ENCODE results near the gene OR2B6.

DNA sequence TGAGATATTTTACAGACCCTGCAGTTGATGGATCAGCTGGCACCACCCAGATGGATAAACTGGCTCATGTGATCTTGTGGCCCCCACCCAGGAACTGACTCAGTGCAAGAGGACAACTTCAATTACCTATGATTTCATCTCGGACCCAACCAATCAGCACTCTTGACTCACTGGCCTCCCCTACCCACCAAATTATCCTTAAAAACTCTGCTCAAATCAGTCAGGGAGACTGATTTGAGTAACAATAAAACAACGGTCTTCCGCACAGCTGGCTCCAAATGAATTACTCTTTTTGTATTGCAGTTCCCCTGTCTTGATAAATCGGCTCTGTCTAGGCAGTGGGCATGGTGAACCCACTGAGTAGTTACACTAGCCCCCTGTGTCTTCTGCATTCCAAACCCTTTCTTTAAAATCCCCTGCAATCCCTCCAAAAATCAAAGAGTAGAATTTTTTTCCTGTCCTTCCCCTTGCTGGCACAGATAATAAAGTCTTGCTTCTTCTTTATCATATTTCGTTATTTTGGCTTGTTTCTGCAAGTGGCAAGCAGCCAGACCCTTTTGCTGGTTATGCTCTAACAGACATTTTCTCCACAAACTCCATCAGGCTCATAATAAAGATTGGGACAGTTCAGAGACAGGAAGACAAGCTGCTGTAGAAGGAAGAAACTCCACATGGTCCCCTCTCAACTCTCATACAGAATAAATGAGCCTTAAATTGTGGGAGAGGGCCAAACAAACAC lies 48.3 kb downstream of the OR2B6 start:
- TF ChIP-seq, protein P1, sequence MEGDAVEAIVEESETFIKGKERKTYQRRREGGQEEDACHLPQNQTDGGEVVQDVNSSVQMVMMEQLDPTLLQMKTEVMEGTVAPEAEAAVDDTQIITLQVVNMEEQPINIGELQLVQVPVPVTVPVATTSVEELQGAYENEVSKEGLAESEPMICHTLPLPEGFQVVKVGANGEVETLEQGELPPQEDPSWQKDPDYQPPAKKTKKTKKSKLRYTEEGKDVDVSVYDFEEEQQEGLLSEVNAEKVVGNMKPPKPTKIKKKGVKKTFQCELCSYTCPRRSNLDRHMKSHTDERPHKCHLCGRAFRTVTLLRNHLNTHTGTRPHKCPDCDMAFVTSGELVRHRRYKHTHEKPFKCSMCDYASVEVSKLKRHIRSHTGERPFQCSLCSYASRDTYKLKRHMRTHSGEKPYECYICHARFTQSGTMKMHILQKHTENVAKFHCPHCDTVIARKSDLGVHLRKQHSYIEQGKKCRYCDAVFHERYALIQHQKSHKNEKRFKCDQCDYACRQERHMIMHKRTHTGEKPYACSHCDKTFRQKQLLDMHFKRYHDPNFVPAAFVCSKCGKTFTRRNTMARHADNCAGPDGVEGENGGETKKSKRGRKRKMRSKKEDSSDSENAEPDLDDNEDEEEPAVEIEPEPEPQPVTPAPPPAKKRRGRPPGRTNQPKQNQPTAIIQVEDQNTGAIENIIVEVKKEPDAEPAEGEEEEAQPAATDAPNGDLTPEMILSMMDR (IDR thresholded peaks at IDR 0.05; ENCODE audit: low read depth, low read length): no peak
- no peak for TF ChIP-seq EZH2phosphoT487 (IDR thresholded peaks at IDR 0.05; ENCODE audit: low read depth)

All from OCI-LY3 (cell line).